H9 (cell line): ENCODE data around the gene TRIO. TPM values are rescaled to one million over a fixed set of nuclear protein-coding genes. Genes with fewer than 3 reads are reported as not detected.
A peak's percentile ranks its signal among the peaks of the same experiment; 100 is the strongest.

Experiments
- DNase-seq: peaks from one replicate; pipeline ENCODE4 v3.0.0-alpha.2; 2017
- H2AFZ ChIP-seq: one replicate; pipeline ENCODE4 v1.6.1; 2013; ENCODE audit warnings: mild to moderate bottlenecking, low read length, control low read depth, moderate library complexity
- H2AK5ac ChIP-seq: 2 replicates; pipeline ENCODE4 v1.6.1; 2013; ENCODE audit warnings: low read length, control low read depth, mixed read lengths; ENCODE audit not compliant: insufficient read length
- H2BK120ac ChIP-seq: one replicate; pipeline ENCODE4 v1.6.1; 2013; ENCODE audit warnings: low read depth, mild to moderate bottlenecking, low read length, control low read depth, inconsistent platforms; ENCODE audit not compliant: poor library complexity, severe bottlenecking
- H2BK12ac ChIP-seq: 2 replicates; pipeline ENCODE4 v1.6.1; 2013; ENCODE audit warnings: low read length, control low read depth, mixed read lengths, low read depth; ENCODE audit not compliant: insufficient read length
- H2BK15ac ChIP-seq: 2 replicates; pipeline ENCODE4 v1.6.1; 2013; ENCODE audit warnings: low read depth, low read length, control low read depth
- H2BK20ac ChIP-seq: one replicate; pipeline ENCODE4 v1.6.1; 2013; ENCODE audit warnings: low read depth, mild to moderate bottlenecking, low read length, control low read depth, inconsistent platforms; ENCODE audit not compliant: poor library complexity, severe bottlenecking
- H2BK5ac ChIP-seq: 2 replicates; pipeline ENCODE4 v1.6.1; 2013; ENCODE audit warnings: low read length, control low read depth, mixed read lengths; ENCODE audit not compliant: insufficient read length
- H3K14ac ChIP-seq: 2 replicates; pipeline ENCODE4 v1.6.1; 2013; ENCODE audit warnings: low read length, control low read depth; ENCODE audit not compliant: insufficient read depth
- H3K18ac ChIP-seq: 2 replicates; pipeline ENCODE4 v1.6.1; 2013; ENCODE audit warnings: low read depth, mild to moderate bottlenecking, mixed read lengths, low read length, control low read depth; ENCODE audit not compliant: insufficient read length
- H3K23ac ChIP-seq: 2 replicates; pipeline ENCODE4 v1.6.1; 2013; ENCODE audit warnings: low read length, control low read depth, mixed read lengths, low read depth; ENCODE audit not compliant: insufficient read length
- H3K23me2 ChIP-seq: 2 replicates; pipeline ENCODE4 v1.6.1; 2013; ENCODE audit warnings: low read depth, mild to moderate bottlenecking, mixed read lengths, low read length, control low read depth; ENCODE audit not compliant: insufficient read length, poor library complexity, severe bottlenecking
- H3K27ac ChIP-seq: 2 replicates; pipeline ENCODE4 v1.5.1; 2013; ENCODE audit warnings: low read length, control low read depth, mixed read lengths, low read depth; ENCODE audit not compliant: insufficient read length
- H3K27me3 ChIP-seq: 2 replicates; pipeline ENCODE4 v1.6.1; 2013; ENCODE audit warnings: low read length, control low read depth, inconsistent platforms; ENCODE audit not compliant: insufficient read depth
- H3K4ac ChIP-seq: 2 replicates; pipeline ENCODE4 v1.6.1; 2013; ENCODE audit warnings: low read depth, mild to moderate bottlenecking, control low read depth, inconsistent platforms, low read length, moderate library complexity
- H3K4me1 ChIP-seq: 2 replicates; pipeline ENCODE4 v1.6.1; 2013; ENCODE audit warnings: low read length, control low read depth, inconsistent platforms; ENCODE audit not compliant: insufficient read depth
- H3K4me2 ChIP-seq: 2 replicates; pipeline ENCODE4 v1.6.1; 2013; ENCODE audit warnings: low read length, control low read depth, mixed read lengths; ENCODE audit not compliant: insufficient read length, insufficient read depth
- H3K56ac ChIP-seq: 2 replicates; pipeline ENCODE4 v1.6.1; 2013; ENCODE audit warnings: low read depth, mild to moderate bottlenecking, mixed read lengths, low read length, control low read depth; ENCODE audit not compliant: insufficient read length
- H3K79me1 ChIP-seq: 2 replicates; pipeline ENCODE4 v1.6.1; 2013; ENCODE audit warnings: low read depth, mild to moderate bottlenecking, moderate library complexity, low read length, control low read depth, inconsistent platforms; ENCODE audit not compliant: insufficient read depth, poor library complexity, severe bottlenecking
- H3K79me2 ChIP-seq: 2 replicates; pipeline ENCODE4 v1.6.1; 2013; ENCODE audit warnings: low read length, control low read depth, inconsistent platforms; ENCODE audit not compliant: insufficient read depth
- H3K9ac ChIP-seq: 2 replicates; pipeline ENCODE4 v1.6.1; 2013; ENCODE audit warnings: low read length, control low read depth, mixed read lengths; ENCODE audit not compliant: insufficient read length; ENCODE audit errors: extremely low read depth
- H3K9me3 ChIP-seq: one replicate; pipeline ENCODE4 v1.6.1; 2013; ENCODE audit warnings: low read depth, low read length, inconsistent platforms; ENCODE audit not compliant: control insufficient read depth
- H3T11ph ChIP-seq: one replicate; pipeline ENCODE4 v1.6.1; 2013; ENCODE audit warnings: mild to moderate bottlenecking, low read length, control low read depth, inconsistent platforms
- H4K20me1 ChIP-seq: one replicate; pipeline ENCODE4 v1.6.1; 2013; ENCODE audit not compliant: control insufficient read depth, insufficient read length, insufficient read depth
- H4K5ac ChIP-seq: 2 replicates; pipeline ENCODE4 v1.6.1; 2013; ENCODE audit warnings: low read depth, mild to moderate bottlenecking, mixed read lengths, low read length, control low read depth; ENCODE audit not compliant: insufficient read length
- H4K8ac ChIP-seq: replicated peaks from 2 replicates; pipeline ENCODE4 v1.6.1; 2013; ENCODE audit warnings: low read length, control low read depth, mixed read lengths, low read depth; ENCODE audit not compliant: insufficient read length
- H4K91ac ChIP-seq: 2 replicates; pipeline ENCODE4 v1.6.1; 2013; ENCODE audit warnings: low read depth, mild to moderate bottlenecking, moderate library complexity, mixed read lengths, low read length, control low read depth; ENCODE audit not compliant: insufficient read length
- H3K27ac Mint-ChIP-seq, 3 experiments: 2 replicates in 2 of 3; 3 replicates in 1 of 3; pipeline ENCODE4 v1.8.0; 2020 to 2021; ENCODE audit warnings: mixed read lengths in 3 of 3, mild to moderate bottlenecking in 1 of 3, moderate library complexity in 1 of 3
- H3K27me3 Mint-ChIP-seq: 2 replicates; pipeline ENCODE4 v1.8.0; 2021; ENCODE audit warnings: low read depth, mild to moderate bottlenecking, moderate library complexity, mixed read lengths
- H3K36me3 Mint-ChIP-seq, 3 experiments: 2 replicates in 2 of 3; 3 replicates in 1 of 3; pipeline ENCODE4 v1.8.0; 2020 to 2021; ENCODE audit warnings: low read depth in 3 of 3, mixed read lengths in 3 of 3; ENCODE audit not compliant: insufficient read depth in 1 of 3
- H3K4me1 Mint-ChIP-seq, 2 experiments: 2 replicates each; pipeline ENCODE4 v1.8.0; 2020; ENCODE audit warnings: mixed read lengths in 2 of 2
- H3K4me3 Mint-ChIP-seq, 2 experiments: 2 replicates in 1 of 2; 3 replicates in 1 of 2; pipeline ENCODE4 v1.8.0; 2020 to 2021; ENCODE audit warnings: mild to moderate bottlenecking in 2 of 2, mixed read lengths in 2 of 2, moderate library complexity in 1 of 2
- H3K9me3 Mint-ChIP-seq, 2 experiments: 2 replicates in 1 of 2; 3 replicates in 1 of 2; pipeline ENCODE4 v1.8.0; 2020; ENCODE audit warnings: mild to moderate bottlenecking in 2 of 2, mixed read lengths in 2 of 2, moderate library complexity in 1 of 2
- CTCF ChIP-seq: fragments of 200-600 bp; sonication (generic); conservative IDR thresholded peaks from 3 replicates; pipeline ENCODE4 v1.8.0; 2021; ENCODE audit warnings: antibody characterized with exemption, mild to moderate bottlenecking
- WGBS: extraction: QIAGEN DNeasy Blood & Tissue Kit; methylation state at CpG from one replicate; pipeline ENCODE4 v1.1.7; 2013; ENCODE audit warnings: missing lambda C conversion rate, low lambda C conversion rate, mixed read lengths; ENCODE audit not compliant: insufficient read length; ENCODE audit errors: extremely low coverage; 5-methylcytosine and 5-hydroxymethylcytosine counted together
- total RNA-seq: library from RNA; stranded (reverse); gene quantifications from 2 replicates; pipeline ENCODE4 v1.2.1, GENCODE V29; 2021

The TRIO gene
- total RNA-seq, 1 experiment from 2014 or later: 87.8 TPM

DNA sequence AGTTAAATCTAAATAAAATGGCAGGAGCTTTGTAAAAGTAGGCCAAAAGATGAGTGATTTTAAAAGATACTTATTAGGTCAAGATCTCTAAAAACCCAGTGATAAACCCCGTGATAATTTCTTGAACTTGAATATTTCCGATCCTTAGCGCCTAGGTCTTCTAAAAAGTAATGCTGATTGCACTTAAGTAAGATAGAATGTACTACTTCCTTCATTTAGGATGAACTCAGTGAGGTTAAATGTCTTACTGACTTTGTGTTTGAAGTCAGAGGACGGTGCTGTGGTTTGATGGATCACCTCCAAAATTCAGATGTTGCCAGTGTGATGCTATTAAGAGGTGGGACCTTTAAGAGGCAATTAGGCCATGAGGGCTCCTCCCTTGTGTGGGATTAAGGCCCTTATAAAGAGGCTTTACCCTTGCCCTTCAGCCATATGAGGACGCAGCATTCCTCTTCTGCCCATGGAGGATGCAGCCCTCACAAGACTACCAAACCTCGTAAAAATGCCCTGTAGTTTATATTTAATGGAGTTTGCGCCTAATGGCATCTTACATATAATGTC, 130.1 kb downstream of the TRIO start:
- Histone ChIP-seq H3K79me1 (no peaks in the 10 kb centered on the region), H2AK5ac (no peak overlapping the region), H4K8ac (no peak overlapping the region), H3K4me1 (peaks cover 18% of the 10 kb centered on the region), H3K23ac (no peak overlapping the region), H3K14ac (no peak overlapping the region), H2AFZ (no peak overlapping the region), H4K91ac (no peak overlapping the region), H4K20me1 (no peaks in the 10 kb centered on the region), H3K4me2 (no peak overlapping the region), H3K23me2 (no peaks in the 10 kb centered on the region), H2BK20ac (no peak overlapping the region), H3T11ph (no peak overlapping the region), H3K56ac (no peak overlapping the region), H3K9me3 (no peaks in the 10 kb centered on the region), H2BK12ac (no peak overlapping the region), H3K9ac (no peak overlapping the region), H3K18ac (no peak overlapping the region), H4K5ac (no peak overlapping the region), H3K27me3 (no peaks in the 10 kb centered on the region), H3K79me2 (peaks cover 1% of the 10 kb centered on the region; the same call in 1 of the 2 replicates), H2BK5ac (no peak overlapping the region), H2BK120ac (no peak overlapping the region), H2BK15ac (no peak overlapping the region), H3K4ac (no peak overlapping the region), H3K27ac (no peak overlapping the region)
- no peak for DNase-seq
- Mint-ChIP-seq H3K27me3 (no peaks in the 10 kb centered on the region), H3K9me3 (no peaks in the 10 kb centered on the region), H3K4me1 (peaks cover 45 to 47% of the 10 kb centered on the region in 2 experiments), H3K27ac (peak overlapping the region in 1 of 3 experiments; percentile 16; a peak in 1 of 7 replicates), H3K36me3 (peaks cover 0 to 9% (median 3%) of the 10 kb centered on the region in 3 experiments; a peak in 5 of 7 replicates), H3K4me3 (no peak overlapping the region)
- no peak for TF ChIP-seq CTCF
- no CpG with 5 or more reads among the region's 7 CpGs for WGBS
